Breast epithelium (tissue), 3 donors: ENCODE measurements around the gene ELMO3.

ENCODE experiments used
- CTCF ChIP-seq, 3 donors: fragments of 450-650 bp; IDR thresholded peaks; one replicate each; pipeline ENCODE4 v1.5.1; 2016 to 2017; ENCODE audit warnings: antibody characterized with exemption in 3 of 3, mild to moderate bottlenecking in 3 of 3, moderate library complexity in 3 of 3
- POLR2A ChIP-seq: fragments of 450-650 bp; IDR thresholded peaks from one replicate; pipeline ENCODE4 v1.6.1; 2016; ENCODE audit warnings: antibody characterized with exemption, mild to moderate bottlenecking, moderate library complexity
- POLR2AphosphoS5 ChIP-seq, 3 donors: sonication (generic); formaldehyde crosslinking; IDR thresholded peaks; one replicate each; pipeline ENCODE4 v1.6.1; 2017; ENCODE audit warnings: antibody characterized with exemption in 3 of 3

DNA sequence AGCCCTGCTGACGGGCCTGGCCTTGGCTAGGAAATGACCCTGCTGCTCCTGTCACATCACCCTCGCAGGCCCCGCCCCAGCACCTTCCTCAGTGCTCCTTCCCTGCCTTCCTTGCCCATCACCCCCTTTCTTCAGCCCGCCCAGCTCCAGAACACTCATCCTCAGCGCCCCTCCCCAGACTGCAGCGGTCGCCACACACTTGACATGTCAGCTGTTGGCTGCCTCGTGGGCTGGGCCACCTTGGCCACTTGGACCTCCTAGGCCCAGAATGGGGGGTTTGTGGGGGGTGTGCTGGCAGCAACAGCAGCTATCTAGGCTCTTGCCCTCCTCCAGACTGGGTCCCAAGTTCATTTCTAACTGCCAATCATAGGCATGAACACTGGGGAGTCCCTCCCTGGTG, 10.6 kb downstream of the ELMO3 start:
- TF ChIP-seq CTCF (IDR thresholded peaks at IDR 0.05) (no peak), POLR2AphosphoS5 (IDR thresholded peaks at IDR 0.05) (no peak), POLR2A (no peak)
